Cardiac fibroblast (primary cell): ENCODE measurements around the gene CRIP1.

ENCODE experiments used
- DNase-seq, 2 donors: peaks; one replicate each; pipeline versions ENCODE4 v3.0.0 to v3.0.0-alpha.2; 2010; ENCODE audit warnings: low read depth in 2 of 2
- H3K4me3 ChIP-seq, 2 donors: replicated peaks in 1 of 2; 1 replicate in 1 of 2; 2 replicates in 1 of 2; pipeline ENCODE4 v1.5.1; 2011; ENCODE audit warnings: low read depth in 2 of 2, low read length in 2 of 2, mild to moderate bottlenecking in 2 of 2, moderate library complexity in 1 of 2
- CTCF ChIP-seq: IDR thresholded peaks from one replicate; pipeline ENCODE4 v1.5.1; 2011; ENCODE audit warnings: low read depth, mild to moderate bottlenecking, low read length, inconsistent platforms

Gene CRIP1, protein sequence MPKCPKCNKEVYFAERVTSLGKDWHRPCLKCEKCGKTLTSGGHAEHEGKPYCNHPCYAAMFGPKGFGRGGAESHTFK

GRCh38 chr14:105486163-105486973 is at the start of gene CRIP1:
CRIP1 (plus strand) TSS chr14:105486886; CDS start chr14:105487260, 374 bp downstream.
- DNase-seq: no peak
- peak within 1 kb of the TSS in 1 of 2 donors; percentile 10 for H3K4me3 ChIP-seq
- TF ChIP-seq CTCF: no peak

GRCh38 chr14:105436891-105437722 is 49.6 kb upstream of the CRIP1 start:
- no peak for TF ChIP-seq CTCF
- no peak for DNase-seq
- H3K4me3 ChIP-seq: no peak overlapping the region

DNA sequence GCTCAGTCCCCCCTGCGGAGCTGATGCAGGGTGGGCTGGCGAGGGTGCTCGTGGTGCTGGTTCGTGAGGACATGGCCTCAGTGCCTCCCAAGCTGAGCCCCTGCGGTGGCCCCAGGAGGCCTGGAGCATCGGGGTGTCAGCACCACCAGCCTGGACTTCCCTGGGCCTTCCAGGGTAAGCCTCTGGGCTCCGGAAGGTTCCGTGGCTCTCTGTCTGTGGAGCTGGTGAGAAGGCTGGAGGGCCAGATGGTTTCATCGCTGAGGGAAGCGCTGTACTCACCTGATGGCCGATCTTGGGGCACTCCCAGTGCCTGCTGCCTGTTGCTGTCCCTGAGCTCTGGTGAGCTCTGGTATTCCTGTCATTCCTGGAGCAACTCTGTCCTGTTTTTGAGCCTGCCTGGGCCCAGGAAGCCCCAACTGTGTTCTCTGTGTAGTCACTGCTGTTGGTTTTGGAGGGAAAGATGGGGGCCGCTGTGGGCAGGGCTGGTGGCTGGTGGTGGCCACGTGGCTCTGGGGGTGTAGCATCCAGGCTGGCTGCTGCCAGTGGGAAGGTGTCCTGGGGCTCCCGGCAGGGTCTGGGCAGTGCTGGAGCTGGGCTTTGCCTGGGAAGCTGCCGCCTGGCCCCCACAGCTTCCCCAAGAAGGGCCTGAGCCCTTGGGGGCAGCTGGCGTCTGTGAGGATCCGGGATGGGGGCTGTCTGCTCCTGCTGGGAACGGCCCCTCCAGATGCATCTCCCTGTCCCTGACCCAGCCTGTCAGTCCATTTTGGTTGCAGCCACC is 48.8 kb upstream of the CRIP1 start:
- H3K4me3 ChIP-seq: no peak overlapping the region
- no peak for TF ChIP-seq CTCF
- DNase-seq: no peak

- no peak overlapping the region for H3K4me3 ChIP-seq
- TF ChIP-seq CTCF: no peak
These were observed 47.5 kb upstream of the CRIP1 start for GRCh38 chr14:105439179-105439578.

DNA sequence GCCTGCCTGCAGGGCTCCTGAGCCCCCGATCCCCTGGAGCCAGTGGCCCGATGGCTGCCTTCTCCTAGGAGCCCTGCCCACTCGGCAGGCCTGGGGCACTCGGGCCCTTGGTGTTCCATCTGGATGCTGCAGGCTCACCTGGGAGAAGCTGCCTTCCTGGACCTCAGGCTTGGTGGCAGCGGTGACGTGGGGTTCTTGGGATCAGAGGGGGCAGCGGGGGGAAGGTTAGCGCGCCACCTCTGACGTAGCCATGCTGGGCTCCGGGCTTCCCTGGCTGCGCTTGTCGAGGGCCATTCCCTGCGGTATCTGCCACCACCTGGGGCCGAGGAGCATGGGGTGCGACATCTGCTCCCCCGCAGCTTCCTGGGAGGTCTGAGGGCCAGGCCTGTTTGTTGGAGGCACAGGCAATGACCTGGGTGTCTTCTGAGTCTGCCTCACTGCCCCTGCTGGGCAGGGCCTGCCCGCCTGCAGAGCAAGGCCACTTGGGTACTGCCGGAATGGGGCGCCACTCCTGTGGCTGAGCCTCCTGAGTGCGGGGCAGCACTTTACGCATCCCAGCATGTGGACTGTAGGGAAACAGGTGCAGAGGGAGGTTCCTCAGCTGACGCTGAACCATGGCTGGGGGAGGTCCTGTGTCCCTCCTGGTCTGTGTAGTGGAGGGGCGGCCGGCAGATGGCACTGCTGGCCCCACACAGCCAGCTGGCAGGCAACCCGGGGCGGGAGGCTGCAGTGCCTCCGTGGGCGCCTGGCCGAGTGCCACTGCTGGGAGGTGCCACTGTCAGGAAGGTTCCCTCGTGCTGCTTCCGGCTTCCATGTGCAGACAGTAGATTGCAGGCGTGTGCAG is 46.8 kb upstream of the CRIP1 start:
- no peak overlapping the region for H3K4me3 ChIP-seq

More at GRCh38 chr14:105439179-105439578, 47.5 kb upstream of the CRIP1 start:
- no peak for DNase-seq

More for the DNA sequence above, 46.8 kb upstream of the CRIP1 start:
- no peak for TF ChIP-seq CTCF
- DNase-seq: peak in 1 of 2 donors; percentile 6
